SK-N-SH (cell line): ENCODE data around the gene BCAN. TPM values are rescaled to one million over a fixed set of nuclear protein-coding genes. Genes with fewer than 3 reads are reported as not detected.

Source experiments
- CTCF ChIA-PET: fragments of 300-600, 350-600 bp; formaldehyde crosslinking; extraction: SDS; loops from one replicate; lab custom pipeline; 2021; lab: Yijun Ruan, JAX
- POLR2A ChIA-PET: fragments of 350-600 bp; sonication (Branson Sonifier 250); formaldehyde crosslinking; extraction: SDS; loops from one replicate; lab custom pipeline; 2020; ENCODE audit warnings: antibody characterized with exemption, inconsistent platforms; lab: Yijun Ruan, JAX
- DNase-seq: peaks from one replicate; pipeline ENCODE4 v3.0.0; 2012
- H2AFZ ChIP-seq: fragments of 200-600 bp; sonication (generic); 2 replicates; pipeline ENCODE4 v1.8.1; 2016; ENCODE audit warnings: antibody characterized with exemption, mild to moderate bottlenecking, low read depth
- H3F3A ChIP-seq: fragments of 200-600 bp; sonication (generic); replicated peaks from 2 replicates; pipeline ENCODE3; 2016; ENCODE audit warnings: antibody characterized with exemption, mild to moderate bottlenecking; ENCODE audit not compliant: insufficient read depth
- H3K27ac ChIP-seq, 2 experiments: fragments of 200-500 bp in 1 of 2; fragments of 200-600 bp in 1 of 2; sonication (Bioruptor generic) in 1 of 2; sonication (generic), shearing (Covaris generic) in 1 of 2; 2 replicates each; pipeline versions ENCODE4 v1.5.1 to v1.6.1; 2014 to 2016; ENCODE audit warnings: low read depth in 2 of 2, inconsistent platforms in 1 of 2, low read length in 1 of 2, mild to moderate bottlenecking in 1 of 2, mixed read lengths in 1 of 2
- H3K27me3 ChIP-seq: fragments of 200-600 bp; sonication (generic), shearing (Covaris generic); 2 replicates; pipeline ENCODE4 v1.6.1; 2016; ENCODE audit warnings: mixed run types; ENCODE audit not compliant: insufficient read depth
- H3K36me3 ChIP-seq, 2 experiments: fragments of 200-500 bp in 1 of 2; fragments of 200-600 bp in 1 of 2; sonication (Bioruptor generic) in 1 of 2; sonication (generic) in 1 of 2; replicated peaks in 1 of 2; 2 replicates each; pipeline versions ENCODE3 to v1.5.1; 2014 to 2016; ENCODE audit warnings: low read length in 1 of 2, mild to moderate bottlenecking in 1 of 2; ENCODE audit not compliant: insufficient read depth in 2 of 2, control insufficient read depth in 1 of 2
- H3K4me1 ChIP-seq, 2 experiments: fragments of 200-500 bp in 1 of 2; fragments of 200-600 bp in 1 of 2; sonication (Bioruptor generic) in 1 of 2; sonication (generic), shearing (Covaris generic) in 1 of 2; 2 replicates each; pipeline versions ENCODE4 v1.5.1 to v1.6.1; 2014 to 2016; ENCODE audit warnings: low read depth in 1 of 2, low read length in 1 of 2, mixed run types in 1 of 2; ENCODE audit not compliant: insufficient read depth in 2 of 2, control insufficient read depth in 1 of 2
- H3K4me2 ChIP-seq: fragments of 200-600 bp; sonication (generic), shearing (Covaris generic); 2 replicates; pipeline ENCODE4 v1.6.1; 2017; ENCODE audit warnings: mixed run types
- H3K4me3 ChIP-seq, 2 experiments: fragments of 200-500 bp in 1 of 2; fragments of 200-600 bp in 1 of 2; sonication (Bioruptor generic) in 1 of 2; sonication (generic), shearing (Covaris generic) in 1 of 2; 2 replicates each; pipeline versions ENCODE4 v1.5.1 to v1.8.1; 2014 to 2016; ENCODE audit warnings: low read depth in 2 of 2, inconsistent platforms in 1 of 2, low read length in 1 of 2, mild to moderate bottlenecking in 1 of 2, mixed read lengths in 1 of 2, moderate library complexity in 1 of 2
- H3K79me2 ChIP-seq: fragments of 200-600 bp; sonication (generic); 2 replicates; pipeline ENCODE4 v1.8.1; 2017; ENCODE audit warnings: mild to moderate bottlenecking; ENCODE audit not compliant: insufficient read depth
- H3K9ac ChIP-seq: fragments of 200-600 bp; sonication (generic); 2 replicates; pipeline ENCODE4 v1.6.1; 2017; ENCODE audit warnings: mixed run types
- H3K9me2 ChIP-seq: fragments of 200-600 bp; sonication (generic); 2 replicates; pipeline ENCODE4 v1.6.1; 2017; ENCODE audit warnings: mixed run types
- H3K9me3 ChIP-seq: fragments of 200-600 bp; sonication (generic); 2 replicates; pipeline ENCODE4 v1.6.1; 2017; ENCODE audit warnings: mixed run types, mild to moderate bottlenecking, moderate library complexity
- H4K20me1 ChIP-seq: fragments of 200-600 bp; sonication (generic); 2 replicates; pipeline ENCODE4 v1.6.1; 2017; ENCODE audit warnings: mild to moderate bottlenecking, mixed run types; ENCODE audit not compliant: insufficient read depth
- ELF1 ChIP-seq: IDR thresholded peaks from 2 replicates; pipeline ENCODE4 v1.4.0; 2012
- FOXJ3 ChIP-seq: sonication (generic); formaldehyde crosslinking; IDR thresholded peaks from 2 replicates; pipeline ENCODE4 v1.5.1; 2020; ENCODE audit warnings: mild to moderate bottlenecking, missing genetic modification reagents
- FOXM1 ChIP-seq: IDR thresholded peaks from 2 replicates; pipeline ENCODE4 v1.4.0; 2012; ENCODE audit warnings: low read depth, mild to moderate bottlenecking
- GABPA ChIP-seq: IDR thresholded peaks from 2 replicates; pipeline ENCODE4 v1.4.0; 2012; ENCODE audit warnings: low read depth, mild to moderate bottlenecking
- GATA2 ChIP-seq: sonication (generic); formaldehyde crosslinking; IDR thresholded peaks from 2 replicates; pipeline ENCODE4 v1.5.0; 2020; ENCODE audit warnings: mild to moderate bottlenecking, missing genetic modification reagents
- JUND ChIP-seq: IDR thresholded peaks from 2 replicates; pipeline ENCODE4 v1.4.0; 2012
- MXI1 ChIP-seq: IDR thresholded peaks from 2 replicates; pipeline ENCODE4 v1.6.1; 2012; ENCODE audit warnings: mild to moderate bottlenecking, low read depth, low read length, improper control_type of control experiment
- NRF1 ChIP-seq: IDR thresholded peaks from 2 replicates; pipeline ENCODE4 v1.6.1; 2012; ENCODE audit warnings: low read depth, mild to moderate bottlenecking, low read length
- RCOR1 ChIP-seq: fragments of 150-350 bp; IDR thresholded peaks from 2 replicates; pipeline ENCODE4 v1.6.1; 2017; ENCODE audit warnings: antibody characterized with exemption, low read length
- RFX5 ChIP-seq: IDR thresholded peaks from 2 replicates; pipeline ENCODE4 v1.6.1; 2012; ENCODE audit warnings: mild to moderate bottlenecking, improper control_type of control experiment, low read length
- USF1 ChIP-seq: IDR thresholded peaks from 2 replicates; pipeline ENCODE4 v1.4.0; 2012; ENCODE audit warnings: low read depth, borderline replicate concordance
- USF2 ChIP-seq: fragments of 150-350 bp; IDR thresholded peaks from 2 replicates; pipeline ENCODE4 v1.6.1; 2017; ENCODE audit warnings: antibody characterized with exemption, low read length, low read depth, borderline replicate concordance
- WGBS: methylation state at CpG from one replicate; pipeline ENCODE4 v1.1.6; 2017; ENCODE audit warnings: low lambda C conversion rate; 5-methylcytosine and 5-hydroxymethylcytosine counted together
- polyA plus RNA-seq, 3 experiments: library from polyadenylated mRNA; depleted of rRNA; stranded (reverse); fragments of >200 nt; gene quantifications; 2 replicates each; pipeline ENCODE4 v1.2.3, GENCODE V29; 2012
- TF ChIP-seq, protein P1 (sequence below): IDR thresholded peaks from 2 replicates; pipeline ENCODE4; 2012

BCAN gene
- polyA plus RNA-seq, 1 of the 3 experiments (the other 2 are of a cell fraction), result 0.25 TPM

- TF ChIP-seq USF1, result no peak
- TF ChIP-seq ELF1, result no peak
- TF ChIP-seq NRF1, result no peak
- no peak for TF ChIP-seq JUND
- no peak for TF ChIP-seq GABPA
- no peak for TF ChIP-seq FOXJ3
Observed at GRCh38 chr1:156598731-156599432, 43.0 kb upstream of the BCAN start (continued).

- Histone ChIP-seq H3K27ac (no peak overlapping the region), H3K9ac (no peak overlapping the region), H3K4me3 (no peak overlapping the region), H3K36me3 (peaks cover 40 to 41% of the 10 kb centered on the region in 2 experiments), H3K27me3 (no peaks in the 10 kb centered on the region), H3K79me2 (peaks cover 32% of the 10 kb centered on the region), H3K9me2 (no peaks in the 10 kb centered on the region), H2AFZ (no peak overlapping the region), H3K4me2 (peak overlapping the region; percentile 85), H3F3A (peaks cover 10% of the 10 kb centered on the region), H3K4me1 (peaks cover 6 to 9% of the 10 kb centered on the region in 2 experiments; a peak in 2 of 4 replicates), H3K9me3 (no peaks in the 10 kb centered on the region), H4K20me1 (no peaks in the 10 kb centered on the region)
- CTCF ChIA-PET, result interaction anchor here (0.6 to 4.4 kb wide), 13 partner anchors 8 to 337 kb away, joined by 3 to 24 read pairs (median 3); partner anchors contain the start of genes HAPLN2 and NAXE
- DNase-seq, result no peak
- POLR2A ChIA-PET, result interaction anchor here (0.6 to 1.5 kb wide), 3 partner anchors 8 to 11 kb away, joined by 4 to 9 read pairs (median 4); partner anchors contain the start of gene NAXE
- no peak for TF ChIP-seq RFX5
- no peak for TF ChIP-seq FOXM1
- TF ChIP-seq RCOR1, result no peak
- no peak for TF ChIP-seq USF2
- TF ChIP-seq MXI1, result no peak
- no peak for TF ChIP-seq GATA2 (CRISPR knock-in tag)
- TF ChIP-seq, protein P1, sequence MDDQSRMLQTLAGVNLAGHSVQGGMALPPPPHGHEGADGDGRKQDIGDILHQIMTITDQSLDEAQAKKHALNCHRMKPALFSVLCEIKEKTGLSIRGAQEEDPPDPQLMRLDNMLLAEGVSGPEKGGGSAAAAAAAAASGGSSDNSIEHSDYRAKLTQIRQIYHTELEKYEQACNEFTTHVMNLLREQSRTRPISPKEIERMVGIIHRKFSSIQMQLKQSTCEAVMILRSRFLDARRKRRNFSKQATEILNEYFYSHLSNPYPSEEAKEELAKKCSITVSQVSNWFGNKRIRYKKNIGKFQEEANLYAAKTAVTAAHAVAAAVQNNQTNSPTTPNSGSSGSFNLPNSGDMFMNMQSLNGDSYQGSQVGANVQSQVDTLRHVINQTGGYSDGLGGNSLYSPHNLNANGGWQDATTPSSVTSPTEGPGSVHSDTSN, result no peak
- WGBS, result 52% methylated on average over 3 of the region's 3 CpGs
Observed at GRCh38 chr1:156599811-156600210, 42.1 kb upstream of the BCAN start.
